H1 (cell line): ENCODE measurements around the gene TMEM245. TPM values are rescaled to one million over a fixed set of nuclear protein-coding genes. Genes with fewer than 3 reads are reported as not detected.

Experiments
- BACH1 ChIP-seq: IDR thresholded peaks from 2 replicates; pipeline ENCODE4 v1.6.1; 2012; ENCODE audit warnings: low read length, improper control_type of control experiment
- BCL11A ChIP-seq, 2 experiments: IDR thresholded peaks; one replicate each; pipeline ENCODE4 v1.6.1; 2011; ENCODE audit warnings: low read depth in 2 of 2, low read length in 2 of 2, mild to moderate bottlenecking in 2 of 2
- BRCA1 ChIP-seq: IDR thresholded peaks from 2 replicates; pipeline ENCODE4 v1.6.1; 2012; ENCODE audit warnings: low read depth, low read length, improper control_type of control experiment
- CEBPB ChIP-seq: IDR thresholded peaks from 2 replicates; pipeline ENCODE4 v1.6.1; 2012; ENCODE audit warnings: low read depth, low read length
- CHD1 ChIP-seq: IDR thresholded peaks from 2 replicates; pipeline ENCODE4 v1.6.1; 2012; ENCODE audit warnings: low read depth, low read length, improper control_type of control experiment
- CREB1 ChIP-seq: IDR thresholded peaks from 2 replicates; pipeline ENCODE4 v1.6.1; 2012; ENCODE audit warnings: inconsistent platforms
- EGR1 ChIP-seq: IDR thresholded peaks from 2 replicates; pipeline ENCODE4 v1.6.1; 2011; ENCODE audit warnings: low read depth, low read length, borderline replicate concordance
- GABPA ChIP-seq: IDR thresholded peaks from 2 replicates; pipeline ENCODE4 v1.6.1; 2011; ENCODE audit warnings: mild to moderate bottlenecking, low read length, moderate library complexity, borderline replicate concordance; ENCODE audit not compliant: insufficient read depth
- KDM1A ChIP-seq: fragments of 200-600, 300-600 bp; sonication (generic); IDR thresholded peaks from 2 replicates; pipeline ENCODE4 v1.7.1; 2016; ENCODE audit warnings: mild to moderate bottlenecking, low read length, borderline replicate concordance
- MAX ChIP-seq: IDR thresholded peaks from 2 replicates; pipeline ENCODE4 v1.6.1; 2012; ENCODE audit warnings: inconsistent platforms
- POLR2AphosphoS5 ChIP-seq: IDR thresholded peaks from 2 replicates; pipeline ENCODE4 v1.6.1; 2011; ENCODE audit warnings: low read depth, low read length
- POU5F1 ChIP-seq: IDR thresholded peaks from 2 replicates; pipeline ENCODE4 v1.6.1; 2011; ENCODE audit warnings: low read depth, mild to moderate bottlenecking, low read length, moderate library complexity
- RBBP5 ChIP-seq: IDR thresholded peaks from 2 replicates; pipeline ENCODE4 v1.7.1; 2012; ENCODE audit warnings: low read depth, mild to moderate bottlenecking, inconsistent platforms, low read length, moderate library complexity, borderline replicate concordance
- SAP30 ChIP-seq: fragments of 300-600 bp; sonication (generic); IDR thresholded peaks from 2 replicates; pipeline ENCODE4 v1.7.1; 2012; ENCODE audit warnings: low read length, moderate library complexity, mild to moderate bottlenecking, inconsistent platforms; ENCODE audit not compliant: insufficient read depth, insufficient replicate concordance
- SIRT6 ChIP-seq: IDR thresholded peaks from one replicate; pipeline ENCODE4 v1.7.1; 2012; ENCODE audit warnings: low read length, inconsistent platforms
- SUZ12 ChIP-seq: fragments of 200-600 bp; sonication (generic); IDR thresholded peaks from 2 replicates; pipeline ENCODE4 v1.6.1; 2012; ENCODE audit warnings: mild to moderate bottlenecking, inconsistent platforms, low read length, moderate library complexity, mixed read lengths
- TCF12 ChIP-seq: IDR thresholded peaks from 2 replicates; pipeline ENCODE4 v1.6.1; 2011; ENCODE audit warnings: low read depth, mild to moderate bottlenecking, low read length
- TEAD4 ChIP-seq: IDR thresholded peaks from 2 replicates; pipeline ENCODE4 v1.6.1; 2012; ENCODE audit warnings: low read depth, low read length, inconsistent platforms, mixed read lengths
- USF2 ChIP-seq: IDR thresholded peaks from 2 replicates; pipeline ENCODE4 v1.6.1; 2011; ENCODE audit warnings: low read length, improper control_type of control experiment
- polyA plus RNA-seq, 7 experiments: library from polyadenylated mRNA; depleted of rRNA in 3 of 7; stranded (reverse) in 5 of 7; unstranded in 2 of 7; fragments of >200 nt in 5 of 7; fragments of 200-250 nt in 2 of 7; gene quantifications; 1 replicate in 5 of 7; 2 replicates in 1 of 7; 4 replicates in 1 of 7; pipeline versions ENCODE4 v1.2.1 to v1.2.3, GENCODE V29; 2011 to 2013; ENCODE audit warnings: missing spikeins in 2 of 7, mixed read lengths in 2 of 7
- total RNA-seq: library from RNA; stranded (reverse); fragmentation: NEBNext Ultra II Directional; extraction: Animal tissue kit (Norgen Biotek cat#: 25700); gene quantifications from 2 replicates; pipeline ENCODE4 v1.2.1, GENCODE V29; 2021
- TF ChIP-seq, protein P1 (sequence below): IDR thresholded peaks from 2 replicates; pipeline ENCODE4 v1.6.1; 2011; ENCODE audit warnings: low read depth, mild to moderate bottlenecking, low read length; ENCODE audit not compliant: insufficient read depth
- TF ChIP-seq, protein P2 (sequence below): IDR thresholded peaks from 2 replicates; pipeline ENCODE4 v1.6.1; 2012; ENCODE audit warnings: inconsistent platforms

Gene TMEM245
- total and polyA plus RNA-seq, 2 of the 8 experiments (the other 6 are each of a cell fraction or from before 2014, with no cell fraction given): 44.3 to 45.8 TPM

- TF ChIP-seq MAX: peak; percentile 75
- TF ChIP-seq POLR2AphosphoS5: peak; percentile 73; the same call in 1 of the 2 replicates
- no peak; the same call in 1 of the 2 replicates for TF ChIP-seq BRCA1
- TF ChIP-seq, protein P1, sequence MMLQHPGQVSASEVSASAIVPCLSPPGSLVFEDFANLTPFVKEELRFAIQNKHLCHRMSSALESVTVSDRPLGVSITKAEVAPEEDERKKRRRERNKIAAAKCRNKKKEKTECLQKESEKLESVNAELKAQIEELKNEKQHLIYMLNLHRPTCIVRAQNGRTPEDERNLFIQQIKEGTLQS: no peak
- no peak for TF ChIP-seq USF2
- TF ChIP-seq CHD1: no peak
- TF ChIP-seq SAP30: no peak
- TF ChIP-seq RBBP5: peak; percentile 97
- TF ChIP-seq BACH1: no peak
- peak; percentile 40; the same call in 1 of the 2 replicates for TF ChIP-seq CREB1
- TF ChIP-seq POU5F1: no peak
- no peak for TF ChIP-seq BCL11A (IDR thresholded peaks at IDR 0.05; ENCODE audit: low read depth in 2 of 2, low read length in 2 of 2)
- TF ChIP-seq KDM1A: no peak
- TF ChIP-seq TEAD4: 0 out of 2 replicates have a peak, but pooled peaks have one; percentile 30
- TF ChIP-seq CEBPB: no peak
- TF ChIP-seq SUZ12: no peak
- TF ChIP-seq TCF12: no peak
- peak; percentile 14; the same call in 1 of the 2 replicates for TF ChIP-seq EGR1
- TF ChIP-seq GABPA: no peak
- TF ChIP-seq, protein P2, sequence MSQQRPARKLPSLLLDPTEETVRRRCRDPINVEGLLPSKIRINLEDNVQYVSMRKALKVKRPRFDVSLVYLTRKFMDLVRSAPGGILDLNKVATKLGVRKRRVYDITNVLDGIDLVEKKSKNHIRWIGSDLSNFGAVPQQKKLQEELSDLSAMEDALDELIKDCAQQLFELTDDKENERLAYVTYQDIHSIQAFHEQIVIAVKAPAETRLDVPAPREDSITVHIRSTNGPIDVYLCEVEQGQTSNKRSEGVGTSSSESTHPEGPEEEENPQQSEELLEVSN: peak; percentile 61; the same call in 1 of the 2 replicates
- TF ChIP-seq SIRT6: no peak
Measured at GRCh38 chr9:109119439-109120203, at the start of gene TMEM245 (continued).
